Measurements from ENCODE around the gene ENAH.

- TF ChIP-seq CTCF (IDR thresholded peaks at IDR 0.05; ENCODE audit: low read length): no peak
- no peak for TF ChIP-seq EZH2 (optimal IDR thresholded peaks at IDR 0.05; ENCODE audit: low read depth, low read length)
- no peak for TF ChIP-seq EZH2phosphoT487 (IDR thresholded peaks at IDR 0.05; ENCODE audit: low read length)
Measured at GRCh38 chr1:225544924-225545323, 108.0 kb downstream of the ENAH start.
